HG02970 (cell line): ENCODE results near the gene CHMP6.

Source experiments
- ATAC-seq: cut with Tn5 transposase; IDR thresholded peaks from one replicate; pipeline ENCODE4 v1.9.1; 2021; ENCODE audit warnings: mild to moderate bottlenecking, moderate library complexity, moderate number of reproducible peaks; ENCODE audit not compliant: unreplicated experiment, low FRiP score

The CHMP6 gene

GRCh38 chr17:80955671-80956280, 35.9 kb upstream of the CHMP6 start:
- ATAC-seq = no peak

DNA sequence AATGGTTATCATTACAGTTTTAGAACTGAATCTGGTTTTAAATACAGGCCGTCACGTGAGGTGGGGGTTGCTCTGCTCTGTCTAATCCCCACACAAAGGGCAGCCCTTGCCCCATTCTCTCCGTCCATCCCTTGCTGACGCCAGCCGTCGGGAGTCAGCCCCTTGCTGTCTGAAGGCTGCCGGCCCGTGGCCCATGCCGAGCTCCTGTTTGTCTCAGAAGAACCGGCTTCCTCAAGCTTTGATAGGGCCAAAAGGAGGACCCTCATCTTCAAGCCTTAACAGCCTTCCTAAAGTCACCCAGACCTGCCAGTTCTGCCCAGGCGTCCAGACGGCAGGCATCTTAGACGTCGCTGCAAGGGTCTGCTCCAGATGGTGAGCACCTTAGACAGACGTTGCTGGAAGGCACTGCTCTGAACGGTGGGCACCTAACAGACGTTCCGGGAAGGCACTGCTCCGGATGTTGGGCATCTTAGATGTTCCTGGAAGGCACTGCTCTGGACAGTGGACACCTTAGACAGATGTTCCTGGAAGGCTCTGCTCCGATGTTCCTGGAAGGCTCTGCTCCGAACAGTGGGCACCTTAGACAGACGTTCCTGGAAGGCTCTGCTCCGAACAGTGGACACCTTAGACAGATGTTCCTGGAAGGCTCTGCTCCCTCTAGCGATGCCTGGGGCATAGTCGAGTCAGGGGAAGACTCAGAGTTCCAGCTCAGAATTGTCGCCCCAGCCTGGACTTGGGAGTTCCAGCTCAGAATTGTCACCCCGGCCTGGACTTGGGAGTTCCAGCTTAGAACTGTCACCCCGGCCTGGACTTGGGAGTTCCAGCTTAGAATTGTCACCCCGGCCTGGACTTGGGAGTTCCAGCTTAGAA, 35.1 kb upstream of the CHMP6 start:
- ATAC-seq = no peak

- no peak for ATAC-seq
Measured at GRCh38 chr17:80957461-80957941, 34.1 kb upstream of the CHMP6 start.

DNA sequence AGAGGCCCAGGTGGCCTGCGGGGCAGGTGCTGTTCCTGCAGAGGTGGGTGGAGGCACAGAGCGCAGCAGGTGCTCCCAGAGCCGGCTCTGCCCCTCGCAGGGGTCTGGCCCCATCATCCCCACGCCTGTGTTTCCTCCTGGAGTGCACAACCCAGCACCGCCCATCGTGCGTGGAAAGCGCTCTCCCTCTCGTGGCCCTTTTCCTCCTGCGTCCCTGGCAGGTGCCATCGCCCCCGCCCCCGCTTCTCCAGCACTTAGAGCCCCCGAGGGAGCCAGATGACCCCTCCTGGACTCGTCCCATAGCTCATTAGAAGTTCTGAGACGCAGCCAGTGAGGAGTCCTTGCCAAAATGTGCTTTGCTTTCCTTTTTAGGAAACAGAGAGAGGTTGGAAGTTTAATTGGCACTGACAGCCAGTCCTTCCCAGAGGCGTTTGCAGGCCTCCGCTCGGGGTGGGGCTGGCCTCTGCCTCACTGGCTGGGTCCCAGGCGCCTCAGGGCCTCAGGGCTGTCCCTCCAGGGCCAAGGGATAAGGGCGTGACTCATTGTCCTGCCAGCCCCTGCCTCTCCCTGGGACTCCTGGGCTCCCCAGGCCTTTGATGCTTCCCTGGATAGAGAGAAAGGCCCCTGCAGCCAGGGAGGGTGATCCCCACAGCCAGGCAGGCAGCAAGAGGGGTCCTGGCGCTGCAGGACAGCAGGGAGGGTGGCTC, 32.2 kb upstream of the CHMP6 start:
- no peak for ATAC-seq

- ATAC-seq = no peak
Measured at GRCh38 chr17:80960037-80960796, 31.4 kb upstream of the CHMP6 start.

DNA sequence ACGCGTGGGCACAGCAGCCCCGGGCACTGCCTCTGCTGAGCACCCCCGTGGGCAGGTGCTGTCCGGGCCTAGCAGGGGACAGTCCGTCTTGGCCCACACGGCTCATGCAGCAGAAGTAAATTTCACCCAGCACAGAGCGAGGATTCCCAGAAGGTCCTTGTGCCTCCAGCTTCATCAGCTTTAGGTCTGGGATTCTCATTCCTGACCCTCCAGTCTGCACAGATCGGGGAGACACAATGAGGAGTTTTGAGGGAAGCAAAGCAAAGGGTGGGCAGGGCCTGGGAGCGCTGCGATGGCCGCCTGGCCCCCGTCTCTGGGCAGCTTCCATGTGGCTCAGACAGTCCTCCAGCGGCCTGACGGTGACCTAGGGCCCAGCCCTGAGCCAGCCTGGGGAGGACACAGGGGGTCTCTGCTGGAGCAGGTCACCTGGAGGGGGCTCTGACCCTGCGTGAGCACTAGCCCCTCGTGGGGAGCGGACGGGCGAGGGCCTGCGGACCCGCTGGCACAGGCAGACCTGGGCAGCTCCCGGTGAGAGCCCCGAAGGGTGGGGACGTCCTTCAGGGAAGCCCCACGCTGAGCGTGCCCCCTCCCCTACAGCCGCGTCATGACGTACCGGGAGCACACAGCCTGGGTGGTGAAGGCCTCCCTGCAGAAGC, 30.7 kb upstream of the CHMP6 start:
- no peak for ATAC-seq

GRCh38 chr17:80961541-80962330, 29.9 kb upstream of the CHMP6 start:
- no peak for ATAC-seq

DNA sequence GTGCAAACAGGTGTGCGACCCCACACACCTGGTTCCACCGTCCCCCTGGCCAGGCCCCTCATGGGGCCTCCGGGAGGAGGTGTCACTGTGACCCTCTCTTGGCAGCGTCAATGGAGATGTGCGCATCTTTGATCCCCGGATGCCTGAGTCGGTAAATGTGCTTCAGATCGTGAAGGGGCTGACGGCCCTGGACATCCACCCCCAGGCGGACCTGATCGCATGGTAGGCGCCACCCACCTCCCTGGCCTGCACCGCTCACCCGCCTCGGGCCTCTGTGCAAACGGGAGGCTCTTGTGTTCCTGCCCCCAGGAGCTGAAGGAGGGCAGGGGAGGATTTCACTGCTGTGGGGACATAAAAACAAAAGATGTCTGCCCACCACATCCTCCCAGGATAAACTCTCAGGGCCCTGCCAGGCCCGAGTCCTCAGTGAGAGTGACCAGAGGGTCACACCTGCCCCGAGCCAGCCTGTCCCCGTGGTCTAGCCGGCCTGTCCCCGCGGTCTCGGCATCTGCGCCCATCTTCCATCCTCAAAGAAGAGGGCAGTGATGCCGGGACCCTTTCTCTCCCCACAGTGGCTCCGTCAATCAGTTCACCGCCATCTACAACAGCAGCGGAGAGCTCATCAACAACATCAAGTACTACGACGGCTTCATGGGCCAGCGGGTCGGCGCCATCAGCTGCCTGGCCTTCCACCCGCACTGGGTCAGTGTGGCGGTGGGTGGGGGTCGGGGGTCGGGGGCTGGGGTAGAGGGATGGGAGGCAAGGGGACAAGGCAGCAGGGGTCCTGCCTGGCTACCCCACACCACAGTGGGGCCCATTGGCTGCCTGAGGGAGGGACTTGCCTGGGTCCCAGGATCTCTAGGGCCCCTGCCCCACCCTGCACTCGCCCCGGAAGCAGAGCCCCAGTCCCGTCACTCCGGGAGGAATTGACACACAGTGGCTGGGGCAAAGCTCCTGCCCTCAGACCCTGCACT, 29.0 kb upstream of the CHMP6 start:
- no peak for ATAC-seq

GRCh38 chr17:80963812-80964543, 27.7 kb upstream of the CHMP6 start:
- no peak for ATAC-seq

- no peak for ATAC-seq
Measured at GRCh38 chr17:80964544-80964856, 27.1 kb upstream of the CHMP6 start.

- no peak for ATAC-seq
Measured at GRCh38 chr17:80964859-80965580, 26.6 kb upstream of the CHMP6 start.

DNA sequence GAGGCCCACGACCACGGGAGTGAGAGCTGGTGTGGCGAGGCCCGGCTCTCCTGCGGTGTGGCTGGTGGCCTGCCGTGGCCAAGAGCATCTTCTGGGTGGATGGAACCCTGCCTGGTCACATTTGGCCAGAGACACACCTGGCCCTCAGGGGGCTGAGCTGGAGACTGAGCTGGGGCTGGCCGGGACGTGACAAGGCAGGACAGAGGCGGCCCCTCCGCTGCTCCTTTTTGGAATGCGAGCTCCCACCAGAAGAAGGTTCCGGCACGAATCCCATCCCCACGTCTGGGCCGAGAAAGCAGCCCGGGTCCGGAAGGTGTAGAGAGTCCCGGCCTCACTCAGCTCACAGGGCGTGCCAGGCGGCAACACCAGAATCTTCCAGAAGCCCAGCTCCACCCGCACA, 26.0 kb upstream of the CHMP6 start:
- no peak for ATAC-seq

- no peak for ATAC-seq
Measured at GRCh38 chr17:80967404-80967872, 24.2 kb upstream of the CHMP6 start.

GRCh38 chr17:80968602-80969029, 23.0 kb upstream of the CHMP6 start:
- no peak for ATAC-seq

GRCh38 chr17:80969030-80969673, 22.5 kb upstream of the CHMP6 start:
- ATAC-seq = no peak

DNA sequence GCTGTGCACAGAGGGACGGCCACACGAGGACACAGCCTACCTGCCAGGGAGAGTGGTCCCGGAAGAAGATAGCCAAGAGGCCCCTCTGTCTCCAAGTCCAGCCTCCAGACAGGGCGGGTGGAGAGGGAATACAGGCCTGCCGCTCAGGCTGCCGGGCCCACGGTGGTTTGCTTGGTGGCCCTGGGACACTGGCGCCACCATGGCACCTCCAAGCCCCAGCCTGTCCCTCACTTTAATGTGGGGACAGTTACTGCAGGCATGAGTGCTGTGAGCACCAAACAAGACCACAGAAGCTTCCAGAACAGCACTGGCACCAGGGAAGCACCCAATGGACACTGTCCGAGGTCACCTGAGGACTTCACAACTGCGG, 22.0 kb upstream of the CHMP6 start:
- no peak for ATAC-seq
